Caki2 (cell line): Measurements from ENCODE around the gene TM9SF3. TPM values are rescaled to one million over a fixed set of nuclear protein-coding genes. Genes with fewer than 3 reads are reported as not detected.
A peak's percentile ranks its signal among the peaks of the same experiment; 100 is the strongest.
"Not testable (repeated sequence)": the region's sequence is repeated elsewhere in the genome, so short reads cannot be mapped to it uniquely, and the experiment has no call there.

Source experiments
- DNase-seq: peaks from one replicate; pipeline ENCODE4 v3.0.0-alpha.2; 2015; ENCODE audit warnings: low read depth
- in situ Hi-C: cut with HindIII; loops from 2 replicates; pipeline ENCODE4 v1.10.0; 2016; ENCODE audit warnings: low sequenced_read_pairs, low pct_unique_long_range_greater_than_20kb, mixed read lengths
- total RNA-seq: library from RNA; depleted of rRNA; stranded (reverse); fragments of >200 nt; shearing (Covaris generic); gene quantifications from 2 replicates; pipeline ENCODE4 v1.2.3, GENCODE V29; 2014; ENCODE audit warnings: low replicate concordance

TM9SF3 gene
- total RNA-seq, 1 experiment from 2014 or later = 32.8 TPM

DNA sequence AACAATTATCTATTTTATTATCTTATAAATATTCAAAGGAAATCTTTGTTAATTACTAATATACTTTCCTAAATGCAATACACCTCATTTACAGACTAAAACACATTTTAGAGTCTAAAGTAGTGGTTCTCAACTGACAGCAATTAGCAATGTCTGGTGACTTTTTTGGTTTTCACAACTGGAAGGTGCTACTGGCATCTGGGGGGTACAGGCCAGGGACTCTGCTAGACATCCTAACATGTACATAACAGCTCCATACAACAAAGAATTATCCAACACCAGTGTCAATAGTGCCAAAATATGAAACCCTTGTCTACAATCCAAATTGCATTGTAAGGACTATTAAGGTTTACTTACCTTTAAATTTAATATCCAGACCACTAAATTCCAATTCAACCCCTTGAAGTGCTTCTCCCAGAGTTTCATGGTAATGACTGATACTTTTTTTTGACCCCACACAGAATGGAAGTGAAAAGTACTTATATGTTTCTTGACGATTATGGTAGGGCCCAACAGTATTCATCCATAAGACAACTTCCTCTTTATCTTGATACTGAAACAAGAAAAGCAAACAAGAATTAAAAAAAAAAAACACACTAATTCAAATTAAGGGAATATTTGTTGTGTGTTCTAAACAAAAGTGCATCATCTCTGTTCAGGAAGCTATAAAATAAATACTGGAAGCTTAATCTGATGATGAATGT is 10.4 kb downstream of the TM9SF3 start:
- in situ Hi-C loops = no loop called here
- DNase-seq = no peak

DNA sequence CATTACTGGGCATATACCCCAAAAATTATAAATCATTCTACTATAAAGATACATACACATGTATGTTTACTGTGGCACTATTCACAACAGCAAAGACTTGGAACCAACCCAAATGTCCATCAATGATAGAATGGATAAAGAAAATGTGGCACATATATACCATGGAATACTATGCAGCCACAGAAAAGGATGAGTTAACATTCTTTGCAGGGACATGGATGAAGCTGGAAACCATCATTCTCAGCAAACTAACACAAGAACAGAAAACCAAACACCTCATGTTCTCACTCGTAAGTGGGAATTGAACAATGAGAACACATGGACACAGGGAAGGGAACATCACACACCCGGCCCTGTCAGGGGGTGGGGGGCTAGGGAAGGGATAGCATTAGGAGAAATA is 12.2 kb downstream of the TM9SF3 start:
- in situ Hi-C loops, DNase-seq: not testable (repeated sequence)

DNA sequence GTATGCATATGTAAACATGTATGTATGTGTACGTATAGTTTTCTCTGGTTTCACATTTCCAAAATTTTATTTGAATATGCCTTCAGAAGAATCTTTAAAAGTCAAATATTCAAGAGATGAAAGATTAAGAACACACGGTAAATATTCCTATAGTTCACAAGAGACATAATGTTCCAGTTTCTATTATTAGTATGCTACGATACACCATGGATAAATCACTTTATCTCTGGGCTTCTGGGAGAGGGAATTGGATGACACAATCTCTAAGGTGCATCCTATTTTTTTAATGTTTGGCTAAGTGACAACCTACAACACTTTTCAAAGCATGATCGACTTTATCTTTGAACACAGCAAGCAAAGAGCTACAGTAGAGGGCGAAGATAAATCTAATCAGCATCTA is 13.8 kb downstream of the TM9SF3 start:
- in situ Hi-C loops = no loop called here
- no peak for DNase-seq

DNA sequence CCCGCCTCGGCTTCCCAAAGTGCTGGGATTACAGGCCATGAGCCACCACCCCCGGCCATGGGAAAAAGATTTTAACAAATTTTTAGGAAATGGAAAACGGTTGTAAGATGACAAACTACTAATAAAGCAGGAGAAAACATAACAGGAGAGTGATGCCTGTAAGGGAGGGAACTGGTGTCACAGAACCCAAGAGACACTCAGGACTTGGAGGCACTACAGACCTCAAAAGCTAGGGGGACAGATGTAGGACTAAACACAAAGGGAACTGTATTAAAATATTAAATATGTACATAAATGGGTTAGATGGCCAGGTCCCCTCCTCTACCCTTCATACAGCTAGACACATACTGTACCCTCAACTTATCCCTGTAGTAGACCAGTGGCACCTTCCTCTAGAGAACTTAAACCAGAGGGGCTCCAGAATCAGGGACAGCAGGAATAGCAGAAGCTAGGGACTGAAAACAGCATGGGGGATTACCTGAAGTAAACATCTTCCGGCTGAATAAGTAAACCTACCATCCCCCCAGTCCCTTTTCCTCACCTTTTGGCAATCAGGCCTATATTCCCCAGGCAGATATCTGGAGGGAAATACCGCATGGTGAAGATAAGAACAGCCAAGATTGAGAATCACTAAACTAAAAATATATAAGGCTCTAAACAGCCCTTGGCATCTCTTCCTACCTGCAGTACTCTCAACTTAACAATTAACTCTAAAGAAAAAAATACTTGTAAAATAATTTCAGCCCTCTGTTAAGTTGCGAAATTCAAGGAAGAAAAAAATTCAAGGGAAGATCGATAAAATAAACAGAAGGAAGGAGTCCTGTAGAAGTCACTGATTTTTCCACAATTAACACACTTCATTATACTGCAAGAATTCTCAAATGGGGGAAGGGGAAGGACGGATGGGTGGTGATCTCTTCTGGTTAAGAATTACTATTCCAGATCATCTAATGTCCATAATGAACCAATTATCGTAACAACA is 15.5 kb downstream of the TM9SF3 start:
- no peak for DNase-seq
- in situ Hi-C loops = no loop called here

DNA sequence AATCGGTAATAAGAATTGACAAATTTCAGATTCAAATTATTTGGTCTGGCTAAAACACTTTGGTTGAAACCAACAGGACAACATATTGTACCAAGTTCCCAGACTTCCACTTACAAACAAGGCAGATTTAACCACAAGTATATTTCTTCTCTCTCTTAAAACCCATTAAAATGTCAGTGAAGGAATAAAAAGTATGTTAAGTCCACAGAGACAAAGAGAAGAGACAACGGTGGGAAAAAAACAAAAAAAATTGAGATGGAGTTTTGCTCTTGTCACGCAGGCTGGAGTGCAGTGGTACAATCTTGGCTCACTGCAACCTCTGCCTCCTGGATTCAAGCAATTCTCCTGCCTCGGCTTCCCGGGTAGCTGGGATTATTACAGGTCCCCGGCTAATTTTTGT is 16.3 kb downstream of the TM9SF3 start:
- no peak for DNase-seq
- in situ Hi-C loops = no loop called here

DNA sequence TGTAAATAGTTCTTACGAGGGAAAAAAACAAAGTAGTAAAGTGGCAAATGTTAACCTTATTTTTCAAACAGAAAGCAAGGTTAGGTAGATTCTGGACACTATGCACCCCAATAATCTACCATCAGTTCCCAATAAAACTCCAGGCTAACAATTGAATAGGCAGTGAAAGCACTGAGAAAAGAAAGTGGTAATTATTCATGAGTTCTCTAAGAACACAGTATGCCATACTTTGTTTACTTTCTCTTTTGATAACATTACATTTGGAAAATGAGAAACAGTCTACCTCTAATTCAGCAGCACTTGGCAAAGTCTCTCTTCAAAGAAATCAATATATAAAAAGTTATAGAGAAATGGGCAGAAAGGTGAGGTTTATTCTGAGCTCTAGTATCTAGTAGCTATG is 18.4 kb downstream of the TM9SF3 start:
- in situ Hi-C loops = no loop called here
- DNase-seq = no peak

DNA sequence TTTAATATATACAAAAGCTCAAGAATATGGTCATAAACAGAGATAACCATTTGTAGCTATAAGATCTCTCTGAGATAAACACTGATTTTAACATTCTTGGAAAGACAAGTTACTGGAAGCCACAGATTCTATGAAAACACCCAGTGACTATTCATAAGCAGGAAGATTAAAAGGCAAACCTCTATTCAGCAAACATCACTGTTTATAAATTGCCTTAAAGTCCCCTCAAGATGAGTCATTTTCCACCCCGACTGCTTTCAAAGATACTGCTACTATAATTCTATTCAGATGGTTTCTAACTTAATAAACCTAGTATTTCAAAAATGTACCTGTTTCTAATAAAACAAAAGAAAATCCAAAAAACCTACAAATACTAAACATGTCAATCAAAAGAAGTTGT is 21.0 kb downstream of the TM9SF3 start:
- DNase-seq = no peak
- in situ Hi-C loops = no loop called here

DNA sequence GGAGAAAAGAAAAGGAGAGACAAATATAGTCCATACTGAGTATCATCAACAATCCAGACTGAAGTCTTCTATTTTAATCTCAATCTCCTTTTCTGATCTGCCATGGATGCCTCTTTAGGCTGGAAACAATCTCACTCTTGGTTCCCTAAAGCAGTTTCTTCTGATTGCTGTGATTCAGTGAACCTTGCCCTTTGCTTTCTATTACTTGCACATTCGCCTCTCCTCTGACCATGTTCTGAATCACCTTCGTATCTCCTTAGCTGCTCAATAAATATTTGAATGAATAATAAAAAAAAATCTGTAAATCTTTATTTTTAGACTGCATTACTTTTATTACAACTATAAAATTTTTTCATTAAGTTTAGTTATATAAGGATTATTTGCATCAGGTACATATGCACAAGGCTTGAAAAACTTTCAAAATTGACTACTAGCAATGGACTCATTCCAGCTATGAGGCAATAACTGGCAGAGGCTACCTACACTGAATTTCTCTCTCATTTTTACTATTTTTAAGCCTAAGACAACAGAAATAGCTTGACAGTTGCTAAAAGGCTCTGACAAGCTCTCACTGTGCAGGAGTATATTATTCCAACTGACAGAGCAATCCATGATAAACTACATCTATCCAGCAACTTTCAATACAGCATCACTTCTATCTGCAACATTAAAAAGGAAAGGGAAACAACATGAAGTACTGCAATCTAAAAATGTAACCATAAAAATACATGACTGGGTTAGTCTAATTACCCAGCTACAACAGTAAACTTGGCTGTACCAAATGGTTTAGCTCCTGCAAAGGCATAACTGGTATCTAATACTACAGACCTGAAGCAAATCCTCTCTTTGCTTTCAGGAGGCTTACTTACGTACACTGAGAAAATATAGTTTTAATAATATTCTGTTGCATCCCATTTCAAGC is 25.6 kb downstream of the TM9SF3 start:
- DNase-seq = no peak
- in situ Hi-C loops = no loop called here

DNA sequence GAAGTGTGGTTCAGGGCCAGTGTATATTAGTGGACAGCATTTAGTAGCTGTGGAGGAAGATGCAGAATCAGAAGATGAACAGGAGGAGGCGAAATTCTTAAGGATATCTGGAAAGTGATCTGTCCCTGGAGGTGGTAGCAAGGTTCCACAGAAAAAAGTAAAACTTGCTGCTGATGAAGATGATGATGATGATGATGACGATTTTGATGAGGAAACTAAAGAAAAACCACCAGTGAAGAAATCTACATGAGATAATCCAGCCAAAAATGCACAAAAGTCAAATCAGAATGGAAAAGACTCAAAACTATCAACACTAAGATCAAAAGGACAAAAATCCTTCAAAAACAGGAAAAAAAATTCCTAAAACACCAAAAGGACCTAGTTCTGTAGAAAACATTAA is 26.3 kb downstream of the TM9SF3 start:
- DNase-seq = no peak
- in situ Hi-C loops = no loop called here

DNA sequence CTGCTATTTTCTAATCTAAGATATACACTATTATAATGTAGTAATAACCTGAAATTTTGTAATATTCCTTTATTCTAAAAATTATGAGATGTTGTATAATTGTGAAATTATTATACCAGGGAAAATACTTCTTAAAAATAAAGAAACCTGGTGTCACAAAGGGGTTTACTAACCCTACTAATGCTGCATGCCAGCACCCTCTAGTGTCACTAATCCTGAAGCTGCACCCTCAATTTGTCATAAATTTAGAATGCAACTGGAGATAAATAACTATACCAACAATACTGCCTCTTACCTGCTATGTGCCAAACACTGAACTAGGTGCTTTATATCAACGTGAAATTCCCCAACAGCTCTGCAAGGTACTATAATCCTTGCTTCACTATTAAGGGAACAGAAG is 30.8 kb downstream of the TM9SF3 start:
- DNase-seq = peak; percentile 3
- in situ Hi-C loops = no loop called here

DNA sequence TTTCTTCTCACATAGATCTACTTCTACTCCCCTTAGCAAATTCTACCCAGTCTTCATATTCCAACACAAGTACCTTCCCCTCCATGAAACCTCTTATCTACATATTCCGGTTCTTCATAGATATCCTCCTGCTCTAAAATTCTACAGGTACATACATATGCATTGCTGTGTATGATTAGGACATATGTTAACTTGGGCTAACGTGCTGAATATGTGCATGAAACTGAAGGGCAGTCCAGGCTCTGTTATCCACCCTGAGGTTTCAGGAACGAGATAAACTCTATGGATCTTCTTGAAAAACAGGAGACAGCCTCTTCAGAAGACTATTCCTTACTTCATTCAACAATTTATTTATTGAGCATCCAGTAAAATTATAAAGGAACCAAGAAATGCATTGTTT is 31.5 kb downstream of the TM9SF3 start:
- in situ Hi-C loops = no loop called here
- no peak for DNase-seq

DNA sequence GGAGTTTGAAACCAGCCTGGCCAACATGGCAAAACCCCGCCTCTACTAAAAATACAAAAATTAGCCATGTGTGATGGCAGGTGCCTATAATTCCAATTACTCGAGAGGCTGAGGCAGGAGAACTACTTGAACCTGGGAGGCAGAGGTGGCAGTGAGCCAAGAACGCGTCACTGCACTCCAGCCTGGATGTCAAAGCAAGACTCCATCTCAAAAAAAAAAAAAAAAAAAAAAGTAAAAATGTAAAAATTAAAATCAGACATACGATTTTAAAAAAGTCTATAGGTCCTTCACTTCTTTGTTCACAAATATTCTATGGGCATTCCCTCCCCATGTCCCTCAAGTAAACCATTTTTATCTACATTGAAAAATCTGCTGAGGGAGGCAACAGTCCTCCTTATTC is 38.2 kb downstream of the TM9SF3 start:
- DNase-seq = no peak
- in situ Hi-C loops = no loop called here

DNA sequence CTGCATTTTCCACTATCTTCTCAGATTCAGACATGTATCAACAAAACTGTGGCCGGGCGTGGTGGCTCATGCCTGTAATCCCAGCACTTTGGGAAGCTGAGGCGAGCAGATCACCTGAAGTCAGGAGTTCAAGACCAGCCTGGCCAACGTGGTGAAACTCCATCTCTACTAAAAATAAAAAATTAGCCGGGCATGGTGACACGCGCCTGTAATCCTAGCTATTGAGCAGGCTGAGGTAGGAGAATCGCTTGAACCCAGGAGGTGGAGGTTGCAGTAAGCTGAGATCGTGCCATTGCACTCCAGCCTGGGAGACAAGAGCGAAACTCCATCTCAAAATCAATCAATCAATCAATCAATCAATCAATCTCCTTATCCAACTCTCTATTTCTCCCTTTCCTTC is 41.3 kb downstream of the TM9SF3 start:
- DNase-seq, in situ Hi-C loops: not testable (repeated sequence)

DNA sequence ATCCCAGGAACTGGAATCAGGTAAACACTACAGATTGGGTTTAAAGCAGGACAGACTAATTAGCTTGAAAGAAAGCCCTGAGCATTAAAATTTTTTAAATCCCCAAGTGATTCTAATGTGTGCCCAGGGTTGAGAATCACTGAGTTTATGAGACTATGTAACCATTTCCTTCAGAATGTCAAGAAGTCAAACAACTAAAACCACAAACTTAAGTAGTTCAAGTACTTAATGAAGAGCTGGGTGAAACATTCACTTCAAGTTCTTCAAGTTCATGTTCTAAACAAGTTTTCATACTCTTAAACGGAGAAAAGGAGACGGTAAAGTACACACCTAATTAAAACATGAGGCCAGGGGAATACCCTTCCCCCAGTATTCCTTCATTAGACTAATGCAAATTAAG is 44.9 kb downstream of the TM9SF3 start:
- no peak for DNase-seq

DNA sequence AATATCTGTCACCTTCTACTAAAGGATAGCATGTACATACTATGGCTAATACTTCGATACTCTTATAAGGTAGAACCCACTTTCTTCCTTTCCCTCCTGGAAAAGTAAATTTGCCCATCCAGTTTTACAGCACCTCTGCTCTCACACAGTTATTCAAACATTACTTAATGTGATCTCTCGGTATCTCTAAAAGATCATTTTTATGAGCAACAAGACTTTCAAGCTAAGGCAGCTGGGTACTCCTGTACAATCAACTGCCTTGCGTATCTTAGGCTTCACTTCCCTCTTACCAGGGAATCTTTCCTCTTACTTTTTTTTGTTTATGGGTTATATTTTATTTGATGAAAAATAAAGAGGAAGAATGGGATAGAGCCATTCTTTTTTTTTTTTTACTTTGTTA is 46.6 kb downstream of the TM9SF3 start:
- DNase-seq = no peak
- in situ Hi-C loops = no loop called here

More for the DNA sequence above, 44.9 kb downstream of the TM9SF3 start:
- in situ Hi-C loops = no loop called here

DNA sequence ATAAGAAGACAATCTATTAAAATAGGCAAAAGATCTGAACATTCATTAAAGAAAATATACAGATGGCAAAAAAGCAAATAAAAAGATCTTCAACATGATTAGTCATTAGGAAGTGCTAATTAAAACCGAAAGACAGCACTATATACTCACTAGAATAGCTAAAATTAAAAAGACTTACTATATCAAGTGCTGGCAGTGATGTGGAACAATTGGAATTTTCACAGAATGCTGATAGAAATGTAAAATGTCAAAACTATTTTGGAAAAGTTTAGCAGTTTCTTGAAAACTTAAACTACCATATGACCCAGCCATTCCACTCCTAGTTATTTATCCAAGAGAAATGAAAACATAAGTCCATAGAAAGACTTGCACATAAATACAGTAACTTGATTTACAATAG is 48.1 kb downstream of the TM9SF3 start:
- in situ Hi-C loops = no loop called here

DNA sequence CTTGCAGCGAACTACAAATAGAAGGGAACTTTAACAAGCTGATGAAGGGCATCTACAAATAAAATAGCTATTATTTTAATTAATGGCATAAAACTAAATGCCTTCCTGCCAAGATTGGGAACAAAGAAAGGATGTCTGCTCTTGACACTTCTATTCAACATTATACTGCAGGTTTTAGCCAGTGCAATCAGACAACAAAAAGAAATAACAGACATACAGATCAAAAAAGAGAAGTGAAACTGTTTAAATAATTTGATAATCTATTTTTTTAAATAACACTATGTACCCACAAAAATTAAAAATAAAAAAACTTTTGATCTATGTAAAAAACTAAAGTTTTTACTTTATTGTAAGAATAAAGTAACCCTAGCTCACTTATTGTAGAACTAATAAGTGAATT is 50.7 kb downstream of the TM9SF3 start:
- in situ Hi-C loops = no loop called here
- DNase-seq = no peak

More for the DNA sequence above, 48.1 kb downstream of the TM9SF3 start:
- no peak for DNase-seq

DNA sequence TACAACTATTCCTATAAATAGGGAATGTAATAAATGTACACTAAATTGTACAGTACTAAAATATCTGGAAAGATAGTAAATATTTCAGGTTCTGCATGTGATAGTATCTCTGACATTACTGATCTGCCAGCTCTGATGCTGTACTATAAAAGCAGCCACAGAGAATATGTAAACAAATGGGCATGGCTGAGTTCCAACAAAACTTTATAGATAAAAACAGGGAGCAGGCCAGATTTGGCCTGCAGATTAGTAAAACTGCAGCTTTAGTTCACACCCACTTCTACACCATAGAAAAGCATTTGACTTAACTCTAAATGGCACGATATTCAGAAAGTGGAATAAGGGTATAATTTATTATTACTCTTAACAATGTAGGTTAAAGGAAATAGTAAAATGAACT is 54.3 kb downstream of the TM9SF3 start:
- DNase-seq = no peak
- in situ Hi-C loops = no loop called here
